EL (cell line): ENCODE data around the gene PGLYRP3.

Experiments used
- DNase-seq: peaks from one replicate; pipeline ENCODE4 v3.0.0-alpha.2; 2016

The PGLYRP3 gene

DNA sequence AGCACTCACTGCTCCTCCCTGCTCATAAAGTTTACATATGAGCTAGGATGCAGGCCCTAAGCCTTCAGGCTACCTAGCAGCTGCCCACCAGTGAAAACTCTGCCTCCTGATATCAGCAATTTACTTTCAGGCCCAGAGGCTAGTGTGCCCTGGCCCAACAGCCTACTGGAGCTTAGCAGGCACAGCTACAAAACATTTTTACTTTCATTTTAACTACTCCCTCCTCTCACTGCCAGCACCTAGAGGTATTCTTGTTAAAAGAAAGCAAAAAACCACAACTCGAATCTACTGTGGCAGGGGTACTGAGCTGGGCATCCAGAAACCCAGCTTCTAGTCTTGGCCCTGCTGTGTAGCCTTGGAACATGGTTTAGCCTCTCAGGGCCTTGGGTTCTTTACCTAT is 59.1 kb downstream of the PGLYRP3 start:
- DNase-seq = no peak

DNA sequence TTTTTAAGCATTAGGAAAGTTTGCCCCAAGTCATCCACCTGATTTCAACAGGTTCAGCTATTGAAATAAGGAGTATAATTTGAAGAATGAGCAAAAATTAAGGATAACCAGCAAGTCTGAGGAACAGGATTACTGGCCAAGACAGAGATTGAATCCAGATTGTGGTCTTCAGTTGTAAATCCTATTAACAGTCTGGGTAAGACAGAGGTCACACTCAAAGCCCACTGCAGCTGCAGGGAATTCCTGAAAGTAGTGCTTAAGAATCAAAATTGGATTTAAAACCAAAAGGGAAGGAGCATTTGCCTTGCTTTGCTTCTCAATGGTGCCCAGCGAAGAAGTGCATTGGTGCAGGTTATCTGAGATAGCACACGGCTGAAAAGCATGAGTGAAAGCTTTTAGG is 59.7 kb downstream of the PGLYRP3 start:
- DNase-seq = no peak

DNA sequence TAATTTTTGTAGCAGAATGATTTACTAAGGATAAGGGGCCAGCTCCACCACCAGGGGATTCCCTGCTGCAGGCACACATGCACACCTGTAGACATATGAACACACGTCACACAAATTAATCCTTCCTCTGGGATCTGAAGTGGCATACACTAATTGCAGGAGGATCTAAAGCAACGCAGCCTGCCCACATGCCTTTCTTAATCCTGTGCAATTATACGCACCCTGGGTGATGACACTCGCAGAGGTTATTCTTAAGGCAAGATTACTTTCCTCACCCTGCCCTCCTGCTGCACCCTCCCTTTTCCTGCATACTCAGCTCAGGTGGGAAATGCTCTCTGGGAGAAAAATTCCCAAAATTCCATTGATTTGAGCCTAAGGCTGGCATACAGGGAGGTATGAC is 60.8 kb downstream of the PGLYRP3 start:
- no peak for DNase-seq

DNA sequence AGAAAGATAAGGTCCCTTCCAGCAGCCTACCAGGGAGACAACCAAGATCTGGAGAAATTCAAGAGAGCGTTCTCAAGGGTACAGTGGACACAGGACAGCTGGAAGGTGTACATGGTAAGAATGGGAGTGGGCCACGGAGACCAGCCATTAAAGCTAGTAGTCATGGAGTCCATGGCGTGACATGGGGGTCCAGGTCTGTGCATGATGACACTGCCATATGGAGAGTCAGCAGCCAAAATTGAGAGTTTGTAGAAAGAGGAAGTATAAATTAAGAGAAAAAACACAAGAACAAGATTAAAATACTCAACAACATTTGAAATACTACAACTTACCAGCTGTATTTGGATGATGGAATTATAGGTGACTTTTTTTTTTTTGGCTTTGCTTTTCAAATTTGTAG is 61.2 kb downstream of the PGLYRP3 start:
- DNase-seq = no peak

DNA sequence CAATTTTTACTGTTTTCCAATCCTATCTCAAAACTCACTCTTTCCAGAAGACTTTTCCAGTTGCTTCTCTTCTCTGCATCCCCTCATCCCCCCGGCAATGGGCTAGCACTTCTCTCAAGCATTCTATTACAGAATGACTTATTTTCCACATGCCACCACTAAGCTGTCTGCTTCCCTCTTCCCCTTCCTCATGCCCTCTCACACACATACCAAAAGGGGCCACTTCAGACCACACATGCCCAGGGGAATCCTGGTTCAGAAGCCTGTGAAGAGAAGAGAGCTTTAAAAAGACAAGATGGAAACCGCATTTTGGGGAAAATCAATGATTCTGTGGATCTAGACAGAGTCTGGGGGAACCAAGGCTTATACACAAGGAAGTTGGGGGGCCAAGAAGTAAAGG is 61.7 kb downstream of the PGLYRP3 start:
- no peak for DNase-seq

DNA sequence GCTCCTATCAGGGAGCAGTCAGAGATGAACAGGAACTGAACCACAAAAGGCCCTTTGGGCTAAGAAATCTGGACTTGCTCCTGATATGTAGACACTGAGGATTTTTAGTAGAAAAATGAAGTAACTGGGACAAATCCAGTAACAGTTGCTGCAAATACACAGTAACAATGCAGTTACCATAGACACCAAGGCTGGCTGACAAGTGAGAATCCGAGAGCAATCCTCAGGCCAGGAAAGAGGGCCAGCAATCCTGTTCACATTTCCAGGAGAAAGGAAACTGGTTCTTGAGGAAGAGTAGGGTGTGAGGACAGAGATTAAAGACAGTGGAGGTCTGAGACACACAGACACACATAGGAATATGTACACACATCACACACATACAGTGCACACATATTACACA is 62.6 kb downstream of the PGLYRP3 start:
- no peak for DNase-seq

DNA sequence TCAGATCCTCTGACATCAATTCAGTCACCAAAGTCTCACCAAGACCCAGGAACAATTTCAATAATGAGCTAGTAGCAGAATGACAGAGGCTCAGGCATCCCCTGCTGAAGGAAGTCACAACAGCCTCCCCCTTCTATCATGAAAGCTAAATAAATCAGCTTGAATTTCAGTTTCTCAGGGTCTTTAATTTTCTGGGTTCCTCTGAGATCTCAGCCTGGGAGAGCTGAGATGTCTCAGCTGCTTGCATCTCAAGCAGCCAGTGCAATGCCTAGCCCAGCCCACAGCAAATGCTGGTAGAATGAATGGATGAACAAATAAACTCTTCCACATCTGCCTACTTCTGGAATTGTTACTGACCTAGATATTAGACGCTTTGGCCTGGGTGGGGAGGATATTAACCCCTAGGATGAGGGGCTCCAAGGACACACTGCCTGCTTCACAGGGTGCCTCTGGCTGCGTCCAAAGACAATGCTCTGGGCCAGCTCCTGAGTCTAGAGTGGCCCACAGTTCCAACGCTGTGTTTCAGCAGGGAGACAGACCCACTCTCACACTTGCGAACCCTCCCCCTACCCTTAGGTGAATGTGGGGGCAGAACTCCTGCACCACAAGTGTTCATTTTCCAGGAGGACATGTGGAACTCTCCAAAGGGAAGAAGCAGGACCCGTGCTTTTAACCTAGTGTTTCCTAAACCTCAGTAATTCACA is 64.4 kb downstream of the PGLYRP3 start:
- DNase-seq = no peak
